HCT116 (cell line): Measurements from ENCODE around the gene PLN. TPM values are rescaled to one million over a fixed set of nuclear protein-coding genes. Genes with fewer than 3 reads are reported as not detected.

Experiments
- ATAC-seq: fragments of 200-7000 bp; cut with Tn5 transposase; 2 replicates; pipeline ENCODE4 v1.9.1; 2020; ENCODE audit warnings: mild to moderate bottlenecking, moderate library complexity
- BruUV-seq: library from RNA; stranded (reverse); fragments of 400-500 nt; replicated peaks from 2 replicates; lab custom pipeline; 2021; lab: Mats Ljungman, UMichigan
- CTCF ChIA-PET: fragments of 300-600 bp; sonication (Branson Sonifier 250); formaldehyde crosslinking; loops from one replicate; lab custom pipeline; 2021; ENCODE audit warnings: antibody characterized with exemption; lab: Charles Lee
- POLR2A ChIA-PET: fragments of 300-600, 350-600 bp; sonication (Branson Sonifier 250); formaldehyde crosslinking; loops from one replicate; lab custom pipeline; 2021; ENCODE audit warnings: antibody characterized with exemption; lab: Charles Lee
- RAD21 ChIA-PET, 2 experiments: fragments of 300-600 bp; sonication (Branson Sonifier 250); formaldehyde crosslinking; loops; one replicate each; lab custom pipeline; 2023; ENCODE audit warnings: low total read pairs in 2 of 2; ENCODE audit not compliant: uncharacterized antibody in 2 of 2, unreplicated experiment in 2 of 2, low non-redundant PET in 1 of 2; lab: Charles Lee
- DNase-seq: peaks from one replicate; pipeline ENCODE4 v3.0.0-alpha.2; 2010; ENCODE audit warnings: low read depth, low spot score
- H2AFZ ChIP-seq: fragments of 200-600 bp; shearing (Covaris generic), sonication (generic); 2 replicates; pipeline ENCODE4 v1.6.1; 2017; ENCODE audit warnings: low read depth, mixed run types, mixed read lengths, antibody characterized with exemption, low read length; ENCODE audit not compliant: poor library complexity, severe bottlenecking
- H3K27ac ChIP-seq: 2 replicates; pipeline ENCODE4 v1.5.1; 2012; ENCODE audit warnings: low read depth, low read length
- H3K27me3 ChIP-seq: fragments of 200-600 bp; sonication (generic); 2 replicates; pipeline ENCODE4 v1.6.1; 2016; ENCODE audit warnings: mixed run types, low read length, mixed read lengths; ENCODE audit not compliant: insufficient read depth
- H3K36me3 ChIP-seq, 2 experiments: fragments of 200-500 bp in 1 of 2; fragments of 200-600 bp in 1 of 2; sonication (Bioruptor generic) in 1 of 2; sonication (generic) in 1 of 2; 2 replicates each; pipeline versions ENCODE4 v1.5.1 to v1.6.1; 2014 to 2016; ENCODE audit warnings: low read length in 2 of 2, inconsistent platforms in 1 of 2, mixed read lengths in 1 of 2, mixed run types in 1 of 2; ENCODE audit not compliant: insufficient read depth in 2 of 2, control insufficient read depth in 1 of 2
- H3K4me1 ChIP-seq, 2 experiments: fragments of 200-600 bp in 1 of 2; sonication (generic) in 1 of 2; 2 replicates each; pipeline versions ENCODE4 v1.5.1 to v1.6.1; 2012 to 2017; ENCODE audit warnings: low read length in 2 of 2, inconsistent platforms in 1 of 2, mild to moderate bottlenecking in 1 of 2, mixed read lengths in 1 of 2, mixed run types in 1 of 2, moderate library complexity in 1 of 2; ENCODE audit not compliant: insufficient read depth in 2 of 2, control insufficient read depth in 1 of 2
- H3K4me2 ChIP-seq: fragments of 200-600 bp; sonication (generic); 2 replicates; pipeline ENCODE4 v1.6.1; 2017; ENCODE audit warnings: mixed run types, low read length, mixed read lengths
- H3K4me3 ChIP-seq, 2 experiments: fragments of 200-600 bp in 1 of 2; sonication (generic) in 1 of 2; replicated peaks in 1 of 2; 2 replicates each; pipeline ENCODE4 v1.5.1; 2011 to 2016; ENCODE audit warnings: low read length in 2 of 2, control low read depth in 1 of 2, low read depth in 1 of 2, mild to moderate bottlenecking in 1 of 2, mixed read lengths in 1 of 2, mixed run types in 1 of 2
- H3K79me2 ChIP-seq: fragments of 200-600 bp; sonication (generic); 2 replicates; pipeline ENCODE4 v1.6.1; 2017; ENCODE audit warnings: mild to moderate bottlenecking, mixed run types, low read length, moderate library complexity, mixed read lengths; ENCODE audit not compliant: insufficient read depth
- H3K9ac ChIP-seq: fragments of 200-600 bp; sonication (generic); 2 replicates; pipeline ENCODE4 v1.6.1; 2016; ENCODE audit warnings: low read length, mixed read lengths
- H3K9me2 ChIP-seq: fragments of 200-600 bp; sonication (generic), shearing (Covaris generic); 2 replicates; pipeline ENCODE4 v1.6.1; 2017; ENCODE audit warnings: mixed run types, mild to moderate bottlenecking, moderate library complexity; ENCODE audit not compliant: insufficient read depth
- H3K9me3 ChIP-seq, 2 experiments: fragments of 200-500 bp in 1 of 2; fragments of 200-600 bp in 1 of 2; sonication (Bioruptor generic) in 1 of 2; sonication (generic) in 1 of 2; 2 replicates each; pipeline ENCODE4 v1.6.1; 2014 to 2017; ENCODE audit warnings: low read length in 2 of 2, mixed read lengths in 2 of 2, inconsistent platforms in 1 of 2, low read depth in 1 of 2, mild to moderate bottlenecking in 1 of 2, mixed run types in 1 of 2, moderate library complexity in 1 of 2; ENCODE audit not compliant: control insufficient read depth in 1 of 2, insufficient read depth in 1 of 2
- H4K20me1 ChIP-seq: fragments of 200-600 bp; sonication (generic), shearing (Covaris generic); 2 replicates; pipeline ENCODE4 v1.6.1; 2017; ENCODE audit warnings: mixed run types, mild to moderate bottlenecking, moderate library complexity; ENCODE audit not compliant: insufficient read depth
- ATF3 ChIP-seq: IDR thresholded peaks from 2 replicates; pipeline ENCODE4 v1.6.1; 2012
- CBX3 ChIP-seq: IDR thresholded peaks from 2 replicates; pipeline ENCODE4 v1.6.1; 2012; ENCODE audit warnings: low read depth
- FOSL1 ChIP-seq: IDR thresholded peaks from 2 replicates; pipeline ENCODE4 v1.6.1; 2012; ENCODE audit warnings: low read depth
- POLR2A ChIP-seq: IDR thresholded peaks from 2 replicates; pipeline ENCODE4 v1.7.0; 2011; ENCODE audit warnings: borderline replicate concordance; ENCODE audit not compliant: insufficient read depth, insufficient read length; ENCODE audit errors: extremely low read depth
- SP1 ChIP-seq: IDR thresholded peaks from 2 replicates; pipeline ENCODE4 v1.6.1; 2012; ENCODE audit warnings: low read depth
- YY1 ChIP-seq: IDR thresholded peaks from 2 replicates; pipeline ENCODE4 v1.6.1; 2011; ENCODE audit warnings: low read length, low read depth, moderate library complexity, mild to moderate bottlenecking; ENCODE audit not compliant: insufficient replicate concordance; ENCODE audit errors: extremely low read depth
- ZNF274 ChIP-seq: fragments of 200-500 bp; sonication (Bioruptor generic); IDR thresholded peaks from 2 replicates; pipeline ENCODE4 v1.6.1; 2014; ENCODE audit warnings: mild to moderate bottlenecking, low read depth, low read length, inconsistent platforms
- intact Hi-C: fragments of 100-400 bp; cut with micrococcal nuclease; formaldehyde crosslinking; loops from 2 replicates; pipeline ENCODE4 v1.10.0; 2022
- total RNA-seq: library from RNA; stranded (reverse); gene quantifications from one replicate; pipeline ENCODE4 v1.2.1, GENCODE V29; 2021; ENCODE audit not compliant: unreplicated experiment

The PLN gene
- total RNA-seq, 1 experiment from 2014 or later: not detected

GRCh38 chr6:118602300-118602699 lies 54.2 kb downstream of the PLN start:
- H3K4me2 ChIP-seq: no peak overlapping the region
- no peaks in the 10 kb centered on the region for H3K27me3 ChIP-seq
- H3K36me3 ChIP-seq: no peaks in the 10 kb centered on the region
- H3K9me2 ChIP-seq: no peaks in the 10 kb centered on the region
- no peak for DNase-seq
- intact Hi-C loops: no loop called here
- ChIA-PET POLR2A (no interaction called here), CTCF (no interaction called here), RAD21 (no interaction called here)
- TF ChIP-seq YY1: no peak
- TF ChIP-seq FOSL1: no peak
- no peak for TF ChIP-seq ATF3
- TF ChIP-seq POLR2A: no peak
- TF ChIP-seq SP1: no peak
- BruUV-seq: no TSS peak
- no peak for ATAC-seq
- no peaks in the 10 kb centered on the region for H4K20me1 ChIP-seq
- no peaks in the 10 kb centered on the region for H3K4me1 ChIP-seq
- no peak overlapping the region for H3K27ac ChIP-seq
- no peak overlapping the region for H3K9ac ChIP-seq
- H3K79me2 ChIP-seq: no peaks in the 10 kb centered on the region
- H3K9me3 ChIP-seq: no peaks in the 10 kb centered on the region
- H3K4me3 ChIP-seq: no peak overlapping the region
- H2AFZ ChIP-seq: no peak overlapping the region

GRCh38 chr6:118603372-118603771 lies 55.3 kb downstream of the PLN start:
- Histone ChIP-seq H3K27me3 (no peaks in the 10 kb centered on the region), H3K36me3 (no peaks in the 10 kb centered on the region), H3K27ac (no peak overlapping the region), H2AFZ (no peak overlapping the region), H3K4me2 (no peak overlapping the region), H3K79me2 (no peaks in the 10 kb centered on the region), H3K9ac (no peak overlapping the region), H3K9me2 (no peaks in the 10 kb centered on the region), H3K4me1 (no peaks in the 10 kb centered on the region), H3K4me3 (no peak overlapping the region), H3K9me3 (no peaks in the 10 kb centered on the region), H4K20me1 (no peaks in the 10 kb centered on the region)
- TF ChIP-seq SP1: no peak
- no peak for TF ChIP-seq ZNF274
- TF ChIP-seq CBX3: no peak
- BruUV-seq: no TSS peak
- CTCF ChIA-PET: no interaction called here
- DNase-seq: no peak
- ATAC-seq: no peak
- RAD21 ChIA-PET: no interaction called here
- intact Hi-C loops: no loop called here
- POLR2A ChIA-PET: interaction anchor here (0.7 kb wide), 1 partner anchor 15 kb away, joined by 3 read pairs; no protein-coding TSS in a partner anchor
